PC-3 (cell line): Measurements from ENCODE around the gene RAB3C. TPM values are rescaled to one million over a fixed set of nuclear protein-coding genes. Genes with fewer than 3 reads are reported as not detected.

Experiments used
- ATAC-seq: fragments of 200-7000 bp; cut with Tn5 transposase; 2 replicates; pipeline ENCODE4 v1.9.1; 2020; ENCODE audit warnings: mild to moderate bottlenecking, moderate library complexity
- BruUV-seq: library from RNA; stranded (reverse); fragments of 400-500 nt; replicated peaks from 2 replicates; lab custom pipeline; 2021; lab: Mats Ljungman, UMichigan
- CTCF ChIA-PET: fragments of 300-600 bp; sonication (Branson Sonifier 250); formaldehyde crosslinking; loops from one replicate; lab custom pipeline; 2022; ENCODE audit warnings: antibody characterized with exemption; lab: Charles Lee
- POLR2A ChIA-PET: fragments of 300-600 bp; sonication (Branson Sonifier 250); formaldehyde crosslinking; loops from one replicate; lab custom pipeline; 2022; ENCODE audit warnings: antibody characterized with exemption; ENCODE audit not compliant: unreplicated experiment; lab: Charles Lee
- DNase-seq: peaks from one replicate; pipeline ENCODE4 v3.0.0-alpha.2; 2015
- H2AFZ ChIP-seq: fragments of 300-600 bp; sonication (generic); 2 replicates; pipeline ENCODE4 v1.6.0; 2016; ENCODE audit warnings: antibody characterized with exemption, low read length
- H3F3A ChIP-seq: fragments of 300-600 bp; sonication (generic); one replicate; pipeline ENCODE4 v1.6.0; 2017; ENCODE audit warnings: antibody characterized with exemption, low read length, control low read depth, mild to moderate bottlenecking; ENCODE audit not compliant: unreplicated experiment
- H3K27ac ChIP-seq: fragments of 300-600 bp; sonication (generic); 2 replicates; pipeline ENCODE4 v1.5.1; 2016; ENCODE audit warnings: mild to moderate bottlenecking, low read length
- H3K27me3 ChIP-seq: fragments of 300-600 bp; sonication (generic); 2 replicates; pipeline ENCODE4 v1.6.1; 2016; ENCODE audit warnings: low read length, mixed read lengths
- H3K36me3 ChIP-seq: fragments of 300-600 bp; sonication (generic); 2 replicates; pipeline ENCODE4 v1.6.1; 2016; ENCODE audit warnings: low read depth, mixed run types, low read length, mixed read lengths
- H3K4me1 ChIP-seq: fragments of 300-600 bp; sonication (generic); 2 replicates; pipeline ENCODE4 v1.5.1; 2016; ENCODE audit warnings: low read length; ENCODE audit not compliant: insufficient read depth
- H3K4me2 ChIP-seq: fragments of 300-600 bp; sonication (generic); 2 replicates; pipeline ENCODE4 v1.6.0; 2016; ENCODE audit warnings: low read length
- H3K4me3 ChIP-seq: fragments of 300-600 bp; sonication (generic); 2 replicates; pipeline ENCODE4 v1.5.1; 2016; ENCODE audit warnings: mild to moderate bottlenecking, low read length, mixed read lengths
- H3K79me2 ChIP-seq: fragments of 300-600 bp; sonication (generic); 2 replicates; pipeline ENCODE4 v1.6.1; 2017; ENCODE audit warnings: low read length, mixed read lengths
- H3K9ac ChIP-seq: fragments of 300-600 bp; sonication (generic); 2 replicates; pipeline ENCODE4 v1.6.0; 2016; ENCODE audit warnings: mild to moderate bottlenecking, low read length
- H3K9me2 ChIP-seq: fragments of 300-600 bp; sonication (generic); replicated peaks from 2 replicates; pipeline ENCODE4 v1.6.1; 2016; ENCODE audit warnings: mixed run types, low read length, mixed read lengths
- H3K9me3 ChIP-seq: fragments of 300-600 bp; sonication (generic); 2 replicates; pipeline ENCODE4 v1.6.1; 2016; ENCODE audit warnings: low read length, mixed read lengths
- H4K20me1 ChIP-seq: fragments of 300-600 bp; sonication (generic); 2 replicates; pipeline ENCODE4 v1.6.1; 2016; ENCODE audit warnings: low read length, mixed read lengths
- EZH2 ChIP-seq: fragments of 300-600 bp; sonication (generic); IDR thresholded peaks from one replicate; pipeline ENCODE4 v1.6.1; 2017; ENCODE audit warnings: antibody characterized with exemption, mild to moderate bottlenecking, low read length; ENCODE audit not compliant: unreplicated experiment
- EZH2phosphoT487 ChIP-seq: fragments of 300-600 bp; sonication (generic); IDR thresholded peaks from 2 replicates; pipeline ENCODE4 v1.6.1; 2018; ENCODE audit warnings: mild to moderate bottlenecking, antibody characterized with exemption, low read length, borderline replicate concordance
- intact Hi-C: fragments of 100-400 bp; cut with micrococcal nuclease; formaldehyde crosslinking; loops from 2 replicates; pipeline ENCODE4 v1.9.0; 2023
- total RNA-seq: library from RNA; depleted of rRNA; stranded (reverse); fragments of >200 nt; gene quantifications from 2 replicates; pipeline ENCODE4 v1.2.3, GENCODE V29; 2014; rRNA removed
- TF ChIP-seq, protein P1 (sequence below): fragments of 300-600 bp; sonication (generic); conservative IDR thresholded peaks from 2 replicates; pipeline ENCODE4 v1.5.1; 2017; ENCODE audit warnings: antibody characterized with exemption, low read depth, mild to moderate bottlenecking, low read length

RAB3C gene
- total RNA-seq, 1 experiment from 2014 or later: not detected

DNA sequence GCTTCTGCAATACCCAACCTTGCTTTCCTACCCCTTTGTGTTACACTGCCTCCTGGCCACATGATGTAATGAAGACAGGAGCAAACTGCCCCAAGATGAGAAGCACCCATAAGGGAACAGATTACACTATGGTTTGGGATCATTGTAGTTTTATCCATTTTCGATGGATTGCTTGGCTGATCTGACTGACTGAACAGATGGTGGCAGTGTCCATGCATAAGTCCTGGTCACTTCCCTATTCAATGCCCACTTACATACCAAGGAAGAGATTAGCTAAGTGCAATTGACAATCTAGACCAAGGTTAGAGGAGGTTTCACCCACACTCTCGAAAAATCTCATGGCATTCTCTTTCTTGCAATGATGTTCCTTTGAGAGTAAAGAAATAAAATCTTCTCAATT lies 319.9 kb downstream of the RAB3C start:
- intact Hi-C loops: no loop called here
- Histone ChIP-seq H3K36me3 (no peaks in the 10 kb centered on the region), H3K9me3 (no peaks in the 10 kb centered on the region), H3F3A (no peaks in the 10 kb centered on the region), H3K4me1 (no peaks in the 10 kb centered on the region), H4K20me1 (no peaks in the 10 kb centered on the region), H3K9ac (no peak overlapping the region), H3K9me2 (no peaks in the 10 kb centered on the region), H3K4me3 (no peak overlapping the region), H2AFZ (no peak overlapping the region), H3K27me3 (no peaks in the 10 kb centered on the region), H3K4me2 (no peak overlapping the region), H3K27ac (no peak overlapping the region), H3K79me2 (no peaks in the 10 kb centered on the region)
- DNase-seq: peak; percentile 2
- TF ChIP-seq, protein P1, sequence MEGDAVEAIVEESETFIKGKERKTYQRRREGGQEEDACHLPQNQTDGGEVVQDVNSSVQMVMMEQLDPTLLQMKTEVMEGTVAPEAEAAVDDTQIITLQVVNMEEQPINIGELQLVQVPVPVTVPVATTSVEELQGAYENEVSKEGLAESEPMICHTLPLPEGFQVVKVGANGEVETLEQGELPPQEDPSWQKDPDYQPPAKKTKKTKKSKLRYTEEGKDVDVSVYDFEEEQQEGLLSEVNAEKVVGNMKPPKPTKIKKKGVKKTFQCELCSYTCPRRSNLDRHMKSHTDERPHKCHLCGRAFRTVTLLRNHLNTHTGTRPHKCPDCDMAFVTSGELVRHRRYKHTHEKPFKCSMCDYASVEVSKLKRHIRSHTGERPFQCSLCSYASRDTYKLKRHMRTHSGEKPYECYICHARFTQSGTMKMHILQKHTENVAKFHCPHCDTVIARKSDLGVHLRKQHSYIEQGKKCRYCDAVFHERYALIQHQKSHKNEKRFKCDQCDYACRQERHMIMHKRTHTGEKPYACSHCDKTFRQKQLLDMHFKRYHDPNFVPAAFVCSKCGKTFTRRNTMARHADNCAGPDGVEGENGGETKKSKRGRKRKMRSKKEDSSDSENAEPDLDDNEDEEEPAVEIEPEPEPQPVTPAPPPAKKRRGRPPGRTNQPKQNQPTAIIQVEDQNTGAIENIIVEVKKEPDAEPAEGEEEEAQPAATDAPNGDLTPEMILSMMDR: no peak; the same call in 1 of the 2 replicates
- no peak for TF ChIP-seq EZH2
- no peak for TF ChIP-seq EZH2phosphoT487
- ATAC-seq: peak; percentile 48
- ChIA-PET POLR2A (no interaction called here), CTCF (no interaction called here)
- no TSS peak for BruUV-seq

DNA sequence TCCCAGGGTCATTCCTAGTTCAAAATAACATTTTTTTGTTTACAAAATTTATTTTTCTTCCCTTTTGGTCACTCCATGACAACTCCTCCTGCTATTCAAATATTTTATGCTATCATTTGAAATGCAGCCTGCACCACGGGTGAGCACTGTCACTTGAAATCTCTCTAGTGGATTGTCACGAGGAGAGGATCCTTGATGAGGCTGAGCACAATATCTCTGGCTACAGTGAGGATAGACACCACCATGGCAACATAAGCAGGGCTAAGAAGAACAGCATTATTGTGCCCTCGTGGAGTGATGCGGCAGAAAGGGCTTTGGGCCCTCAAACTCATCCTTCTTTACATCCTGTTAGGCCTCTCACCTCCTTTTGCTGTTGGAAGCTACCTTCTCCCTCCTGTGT lies 321.9 kb downstream of the RAB3C start:
- ATAC-seq (no peak), DNase-seq (no peak)
- Histone ChIP-seq H3K27me3 (no peaks in the 10 kb centered on the region), H3K4me2 (no peak overlapping the region), H3K36me3 (no peaks in the 10 kb centered on the region), H3K79me2 (no peaks in the 10 kb centered on the region), H2AFZ (no peak overlapping the region), H3K9ac (no peak overlapping the region), H3K4me1 (no peaks in the 10 kb centered on the region), H3K9me3 (no peaks in the 10 kb centered on the region), H3K27ac (no peak overlapping the region), H4K20me1 (no peaks in the 10 kb centered on the region), H3F3A (no peaks in the 10 kb centered on the region), H3K4me3 (no peak overlapping the region), H3K9me2 (no peaks in the 10 kb centered on the region)
- BruUV-seq: no TSS peak
- TF ChIP-seq, protein P1: no peak
- no peak for TF ChIP-seq EZH2
- CTCF ChIA-PET: no interaction called here
- POLR2A ChIA-PET: no interaction called here
- intact Hi-C loops: no loop called here

DNA sequence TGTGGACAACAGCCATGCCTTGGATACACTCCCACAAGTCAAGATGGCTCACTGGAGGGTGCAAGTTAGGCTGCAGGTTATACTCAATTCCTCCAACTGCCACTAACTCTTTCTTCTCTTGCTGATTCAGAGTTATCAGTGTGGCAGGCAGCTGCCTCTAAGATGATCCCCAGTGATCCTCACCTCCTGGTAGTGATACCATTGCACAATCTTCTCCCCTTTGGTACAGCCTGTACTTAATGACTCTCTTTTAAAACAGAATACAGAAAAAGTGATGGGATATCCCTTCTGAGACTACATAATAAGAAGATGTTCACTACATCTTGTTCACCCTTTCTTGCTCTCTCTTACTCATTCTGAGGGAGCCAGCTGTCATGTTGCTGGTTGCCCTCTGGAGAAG lies 323.1 kb downstream of the RAB3C start:
- no peaks in the 10 kb centered on the region for H3F3A ChIP-seq
- H3K36me3 ChIP-seq: no peaks in the 10 kb centered on the region
- H3K9me2 ChIP-seq: no peaks in the 10 kb centered on the region
- H2AFZ ChIP-seq: no peak overlapping the region
- H3K9me3 ChIP-seq: no peaks in the 10 kb centered on the region
- no peak overlapping the region for H3K4me2 ChIP-seq
- no peak overlapping the region for H3K27ac ChIP-seq
- no peak overlapping the region for H3K4me3 ChIP-seq
- no peak for ATAC-seq
- no peak for TF ChIP-seq EZH2
- TF ChIP-seq EZH2phosphoT487: no peak
- TF ChIP-seq, protein P1: no peak
- no peak overlapping the region for H3K9ac ChIP-seq
- no peaks in the 10 kb centered on the region for H3K4me1 ChIP-seq
- H4K20me1 ChIP-seq: no peaks in the 10 kb centered on the region
- no TSS peak for BruUV-seq
- no peak for DNase-seq
- H3K27me3 ChIP-seq: no peaks in the 10 kb centered on the region
- ChIA-PET CTCF (no interaction called here), POLR2A (no interaction called here)
- H3K79me2 ChIP-seq: no peaks in the 10 kb centered on the region
- intact Hi-C loops: no loop called here

Other genes starting within 250 kb of the RAB3C start
- 372 and 564 TPM in 2 replicates for gene PLK2, start 123.0 kb upstream of the RAB3C start, total RNA-seq
- gene GAPT, start 91.6 kb upstream of the RAB3C start, total RNA-seq: not detected in 2 replicates